GM21390 (cell line): ENCODE results near the gene BANF2.
"Not testable (repeated sequence)": the region's sequence is repeated elsewhere in the genome, so short reads cannot be mapped to it uniquely, and the experiment has no call there.

Experiments used
- ATAC-seq: cut with Tn5 transposase; IDR thresholded peaks from one replicate; pipeline ENCODE4 v1.9.1; 2021; ENCODE audit not compliant: unreplicated experiment

BANF2 gene

GRCh38 chr20:17761604-17762003 is 61.8 kb downstream of the BANF2 start:
- ATAC-seq: no peak

- ATAC-seq: no peak
Observed at GRCh38 chr20:17762243-17762872, 62.6 kb downstream of the BANF2 start.

GRCh38 chr20:17762873-17763557 is 63.2 kb downstream of the BANF2 start:
- no peak for ATAC-seq

- no peak for ATAC-seq
Observed at GRCh38 chr20:17765017-17765416, 65.3 kb downstream of the BANF2 start.

DNA sequence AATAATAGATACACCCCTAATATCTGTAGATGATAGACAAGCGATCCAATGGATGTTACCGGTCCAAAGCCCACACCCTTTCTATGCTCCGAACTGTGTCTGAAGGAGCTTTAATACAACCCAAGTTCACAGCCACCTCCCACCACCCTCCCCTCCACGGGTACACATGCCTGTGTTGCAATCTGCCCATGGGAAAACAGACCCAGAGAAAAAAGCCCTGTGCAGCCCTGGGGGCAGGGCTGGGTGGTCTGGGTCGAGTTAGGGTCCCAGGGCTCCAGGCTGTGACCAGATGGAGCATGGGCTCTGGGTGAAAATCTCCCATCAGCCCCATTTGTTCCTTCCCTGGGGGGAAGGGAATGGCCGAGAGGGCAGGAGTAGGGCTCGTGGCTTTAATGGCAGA is 65.8 kb downstream of the BANF2 start:
- no peak for ATAC-seq

DNA sequence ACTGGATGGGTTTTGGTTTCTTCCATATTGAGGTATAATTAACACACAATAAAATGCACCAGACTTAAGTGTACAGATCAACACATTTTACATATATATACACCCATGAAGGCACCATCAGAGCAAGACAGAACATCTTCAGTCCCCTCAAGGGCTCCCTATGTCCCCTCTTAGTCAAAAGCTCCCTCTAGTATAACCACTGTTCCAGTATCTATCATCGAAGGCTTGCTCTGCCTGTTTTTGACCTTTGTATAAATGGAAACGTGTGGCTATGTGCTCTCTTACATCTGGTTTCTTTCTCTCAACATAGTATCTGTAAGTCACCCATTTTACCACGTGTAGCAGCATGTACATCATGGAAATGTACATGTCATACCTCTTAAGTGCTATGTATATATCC is 66.5 kb downstream of the BANF2 start:
- ATAC-seq: no peak

DNA sequence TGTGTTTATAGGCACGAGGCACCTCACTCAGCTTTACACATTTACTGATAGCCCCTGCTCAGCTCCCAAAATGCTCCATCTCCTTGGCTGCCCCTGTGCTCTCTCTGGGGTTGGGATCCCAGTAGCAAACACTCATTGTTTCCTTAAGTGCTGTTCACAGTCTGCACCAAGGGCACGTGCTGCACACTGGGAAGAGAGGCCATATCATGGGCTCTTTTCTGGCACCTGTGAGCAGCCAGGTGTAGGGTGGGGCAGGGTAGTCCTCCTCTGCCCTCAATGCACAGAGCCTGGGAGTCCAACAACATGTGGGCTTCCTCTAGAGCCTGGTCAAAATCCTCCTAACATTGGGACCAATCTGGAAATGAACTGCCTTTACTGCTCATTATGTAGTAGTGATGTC is 67.9 kb downstream of the BANF2 start:
- no peak for ATAC-seq

DNA sequence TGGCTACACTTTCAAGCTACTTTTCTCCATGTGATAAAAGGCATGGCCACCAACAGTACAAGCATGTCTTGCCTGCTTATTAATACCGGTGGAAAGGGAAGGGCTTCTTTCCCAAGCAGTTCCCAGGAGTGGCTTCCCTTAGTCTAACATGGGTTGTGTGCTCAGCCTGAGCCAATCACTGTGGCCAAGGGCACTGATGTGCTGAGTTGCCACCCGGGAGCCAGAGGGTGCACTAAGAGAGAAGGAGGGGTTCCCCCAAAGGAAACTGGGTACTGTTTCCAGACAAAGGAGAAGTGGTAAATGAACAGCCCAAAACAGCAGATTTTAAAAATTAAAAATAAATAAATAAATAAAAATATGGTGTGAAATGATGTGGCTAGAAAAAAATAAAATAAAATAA is 68.5 kb downstream of the BANF2 start:
- no peak for ATAC-seq

- not testable (repeated sequence) for ATAC-seq
Observed at GRCh38 chr20:17769716-17770115, 70.0 kb downstream of the BANF2 start.

- ATAC-seq: no peak
Observed at GRCh38 chr20:17771206-17772004, 71.6 kb downstream of the BANF2 start.

DNA sequence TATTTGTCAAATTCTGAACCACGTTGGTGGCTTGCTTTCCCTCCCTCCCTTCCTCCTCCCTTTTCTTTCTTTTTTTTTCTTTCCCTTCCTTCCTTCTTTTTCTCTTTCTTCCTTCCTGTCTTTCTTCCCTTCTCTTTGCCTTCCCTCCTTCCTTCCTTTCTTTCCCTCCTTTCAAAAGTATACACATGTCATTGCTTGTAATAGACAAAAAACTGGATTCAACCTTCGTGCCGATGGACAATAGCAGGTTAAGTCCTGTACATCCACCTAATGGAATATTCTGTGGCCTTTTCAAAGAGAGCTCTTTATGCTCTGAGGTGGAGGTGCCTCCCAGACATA is 72.2 kb downstream of the BANF2 start:
- no peak for ATAC-seq

DNA sequence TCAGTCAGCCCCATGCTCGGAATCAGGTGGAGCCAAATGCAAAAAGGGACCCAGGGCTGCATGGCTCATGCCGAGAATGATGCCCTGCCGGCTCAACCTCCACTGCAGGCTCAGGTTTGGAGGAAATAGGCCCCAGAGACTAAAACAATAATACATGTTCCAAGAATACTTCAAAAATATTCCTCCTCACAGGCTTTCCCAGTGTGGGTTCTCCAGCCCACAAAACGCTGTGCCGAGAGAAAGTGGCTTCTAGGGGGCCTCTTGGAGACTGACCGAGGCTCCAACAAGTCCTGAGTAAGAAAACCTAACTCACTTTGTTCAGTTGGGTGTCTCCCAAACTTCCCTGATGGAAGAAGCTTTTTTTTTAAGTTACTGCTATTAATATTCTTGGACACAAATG is 73.9 kb downstream of the BANF2 start:
- ATAC-seq: no peak

- no peak for ATAC-seq
Observed at GRCh38 chr20:17775600-17775999, 75.8 kb downstream of the BANF2 start.

- ATAC-seq: no peak
Observed at GRCh38 chr20:17776551-17776950, 76.8 kb downstream of the BANF2 start.

GRCh38 chr20:17779011-17779410 is 79.2 kb downstream of the BANF2 start:
- ATAC-seq: not testable (repeated sequence)

DNA sequence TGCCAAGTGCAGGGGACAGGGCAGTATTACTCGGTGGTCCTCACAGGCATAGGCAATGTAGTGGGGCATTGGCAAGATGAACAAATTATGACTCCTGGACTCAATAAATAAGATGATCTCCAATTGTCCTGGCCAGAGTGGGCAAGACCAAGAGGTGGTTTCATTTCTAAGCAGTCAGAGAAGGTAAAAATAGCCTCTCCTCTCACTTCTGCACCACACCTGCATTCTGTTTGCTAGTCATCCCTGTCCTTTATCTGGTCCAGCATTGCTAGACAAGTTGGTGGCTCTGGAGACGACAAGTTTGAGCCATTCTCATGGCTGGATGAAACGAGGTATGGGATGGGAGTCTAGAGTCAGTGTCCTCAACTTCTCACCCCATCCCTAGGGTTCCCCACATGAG is 83.0 kb downstream of the BANF2 start:
- ATAC-seq: peak; percentile 71

DNA sequence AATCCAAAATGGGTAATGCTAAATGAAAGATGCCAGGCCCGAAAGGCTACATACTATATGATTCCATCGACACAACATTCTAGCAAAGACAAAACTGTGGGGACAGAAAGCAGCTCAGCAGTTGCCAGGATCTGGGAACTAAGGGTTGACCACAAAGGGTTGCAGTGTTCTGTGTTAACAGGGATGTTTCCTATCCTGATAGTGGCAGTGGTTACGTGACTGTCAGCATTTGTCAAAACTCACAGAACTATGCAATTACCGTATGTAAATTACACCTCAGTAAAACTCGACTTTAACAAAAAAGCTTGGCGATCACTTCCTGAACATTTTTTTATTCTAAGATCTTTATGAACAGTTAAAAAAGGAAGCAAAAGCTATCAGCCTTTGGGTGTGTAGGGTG is 83.9 kb downstream of the BANF2 start:
- no peak for ATAC-seq

GRCh38 chr20:17785007-17785406 is 85.2 kb downstream of the BANF2 start:
- no peak for ATAC-seq
